ENCODE measurements around the gene PIK3CG. TPM values are rescaled to one million over a fixed set of nuclear protein-coding genes. Genes with fewer than 3 reads are reported as not detected.

The PIK3CG gene
- total and polyA plus RNA-seq, 10 of the 15 experiments (the other 5 are each of a cell fraction or from before 2014, with no cell fraction given): 0.79 to 7.6 (median 5.2) TPM

DNA sequence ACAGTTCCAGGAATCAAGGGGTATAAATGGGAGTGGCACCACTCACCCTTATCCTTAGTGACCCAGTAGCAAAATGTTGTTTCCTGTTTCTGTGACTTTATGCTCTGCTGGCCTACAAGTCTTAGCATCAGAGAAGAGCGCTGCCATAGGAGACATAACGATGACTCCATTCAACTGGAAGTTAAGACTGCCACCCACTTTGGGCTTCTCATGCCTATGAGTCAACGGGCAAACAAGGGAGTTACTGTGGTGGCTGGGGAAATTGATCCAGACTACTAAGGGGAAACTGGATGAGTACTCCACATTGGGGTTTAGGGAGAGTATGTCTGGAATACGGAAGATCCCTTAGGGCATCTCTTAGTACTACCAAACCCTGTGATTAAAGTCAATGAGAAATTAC is 40.6 kb upstream of the PIK3CG start (continued):
- TF ChIP-seq, protein P1, sequence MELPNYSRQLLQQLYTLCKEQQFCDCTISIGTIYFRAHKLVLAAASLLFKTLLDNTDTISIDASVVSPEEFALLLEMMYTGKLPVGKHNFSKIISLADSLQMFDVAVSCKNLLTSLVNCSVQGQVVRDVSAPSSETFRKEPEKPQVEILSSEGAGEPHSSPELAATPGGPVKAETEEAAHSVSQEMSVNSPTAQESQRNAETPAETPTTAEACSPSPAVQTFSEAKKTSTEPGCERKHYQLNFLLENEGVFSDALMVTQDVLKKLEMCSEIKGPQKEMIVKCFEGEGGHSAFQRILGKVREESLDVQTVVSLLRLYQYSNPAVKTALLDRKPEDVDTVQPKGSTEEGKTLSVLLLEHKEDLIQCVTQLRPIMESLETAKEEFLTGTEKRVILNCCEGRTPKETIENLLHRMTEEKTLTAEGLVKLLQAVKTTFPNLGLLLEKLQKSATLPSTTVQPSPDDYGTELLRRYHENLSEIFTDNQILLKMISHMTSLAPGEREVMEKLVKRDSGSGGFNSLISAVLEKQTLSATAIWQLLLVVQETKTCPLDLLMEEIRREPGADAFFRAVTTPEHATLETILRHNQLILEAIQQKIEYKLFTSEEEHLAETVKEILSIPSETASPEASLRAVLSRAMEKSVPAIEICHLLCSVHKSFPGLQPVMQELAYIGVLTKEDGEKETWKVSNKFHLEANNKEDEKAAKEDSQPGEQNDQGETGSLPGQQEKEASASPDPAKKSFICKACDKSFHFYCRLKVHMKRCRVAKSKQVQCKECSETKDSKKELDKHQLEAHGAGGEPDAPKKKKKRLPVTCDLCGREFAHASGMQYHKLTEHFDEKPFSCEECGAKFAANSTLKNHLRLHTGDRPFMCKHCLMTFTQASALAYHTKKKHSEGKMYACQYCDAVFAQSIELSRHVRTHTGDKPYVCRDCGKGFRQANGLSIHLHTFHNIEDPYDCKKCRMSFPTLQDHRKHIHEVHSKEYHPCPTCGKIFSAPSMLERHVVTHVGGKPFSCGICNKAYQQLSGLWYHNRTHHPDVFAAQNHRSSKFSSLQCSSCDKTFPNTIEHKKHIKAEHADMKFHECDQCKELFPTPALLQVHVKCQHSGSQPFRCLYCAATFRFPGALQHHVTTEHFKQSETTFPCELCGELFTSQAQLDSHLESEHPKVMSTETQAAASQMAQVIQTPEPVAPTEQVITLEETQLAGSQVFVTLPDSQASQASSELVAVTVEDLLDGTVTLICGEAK (IDR thresholded peaks at IDR 0.05; ENCODE audit: borderline replicate concordance): no peak
- TF ChIP-seq BCL11A (IDR thresholded peaks at IDR 0.05; ENCODE audit: low read depth, low read length) (no peak), EGR1 (IDR thresholded peaks at IDR 0.05; ENCODE audit: borderline replicate concordance in 1 of 2, low read depth in 2 of 2, low read length in 2 of 2) (no peak), CBX5 (IDR thresholded peaks at IDR 0.05; ENCODE audit: low read depth) (no peak), POLR2AphosphoS2 (IDR thresholded peaks at IDR 0.05; ENCODE audit: low read depth, low read length) (no peak), POLR2A (IDR thresholded peaks at IDR 0.05; ENCODE audit: low read depth, low read length) (no peak)
- TF ChIP-seq, protein P2, sequence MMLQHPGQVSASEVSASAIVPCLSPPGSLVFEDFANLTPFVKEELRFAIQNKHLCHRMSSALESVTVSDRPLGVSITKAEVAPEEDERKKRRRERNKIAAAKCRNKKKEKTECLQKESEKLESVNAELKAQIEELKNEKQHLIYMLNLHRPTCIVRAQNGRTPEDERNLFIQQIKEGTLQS (IDR thresholded peaks at IDR 0.05; ENCODE audit: borderline replicate concordance, extremely low read depth, low read depth, low read length): no peak
- TF ChIP-seq, protein P3, sequence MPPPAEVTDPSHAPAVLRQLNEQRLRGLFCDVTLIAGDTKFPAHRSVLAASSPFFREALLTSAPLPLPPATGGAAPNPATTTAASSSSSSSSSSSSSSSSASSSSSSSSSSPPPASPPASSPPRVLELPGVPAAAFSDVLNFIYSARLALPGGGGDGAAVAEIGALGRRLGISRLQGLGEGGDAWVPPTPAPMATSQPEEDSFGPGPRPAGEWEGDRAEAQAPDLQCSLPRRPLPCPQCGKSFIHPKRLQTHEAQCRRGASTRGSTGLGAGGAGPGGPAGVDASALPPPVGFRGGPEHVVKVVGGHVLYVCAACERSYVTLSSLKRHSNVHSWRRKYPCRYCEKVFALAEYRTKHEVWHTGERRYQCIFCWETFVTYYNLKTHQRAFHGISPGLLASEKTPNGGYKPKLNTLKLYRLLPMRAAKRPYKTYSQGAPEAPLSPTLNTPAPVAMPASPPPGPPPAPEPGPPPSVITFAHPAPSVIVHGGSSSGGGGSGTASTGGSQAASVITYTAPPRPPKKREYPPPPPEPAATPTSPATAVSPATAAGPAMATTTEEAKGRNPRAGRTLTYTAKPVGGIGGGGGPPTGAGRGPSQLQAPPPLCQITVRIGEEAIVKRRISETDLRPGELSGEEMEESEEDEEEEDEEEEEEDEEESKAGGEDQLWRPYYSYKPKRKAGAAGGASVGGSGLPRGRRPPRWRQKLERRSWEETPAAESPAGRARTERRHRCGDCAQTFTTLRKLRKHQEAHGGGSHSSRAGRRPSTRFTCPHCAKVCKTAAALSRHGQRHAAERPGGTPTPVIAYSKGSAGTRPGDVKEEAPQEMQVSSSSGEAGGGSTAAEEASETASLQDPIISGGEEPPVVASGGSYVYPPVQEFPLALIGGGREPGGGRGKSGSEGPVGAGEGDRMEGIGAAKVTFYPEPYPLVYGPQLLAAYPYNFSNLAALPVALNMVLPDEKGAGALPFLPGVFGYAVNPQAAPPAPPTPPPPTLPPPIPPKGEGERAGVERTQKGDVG (CRISPR knock-in tag; IDR thresholded peaks at IDR 0.05): no peak
- TF ChIP-seq, protein P4, sequence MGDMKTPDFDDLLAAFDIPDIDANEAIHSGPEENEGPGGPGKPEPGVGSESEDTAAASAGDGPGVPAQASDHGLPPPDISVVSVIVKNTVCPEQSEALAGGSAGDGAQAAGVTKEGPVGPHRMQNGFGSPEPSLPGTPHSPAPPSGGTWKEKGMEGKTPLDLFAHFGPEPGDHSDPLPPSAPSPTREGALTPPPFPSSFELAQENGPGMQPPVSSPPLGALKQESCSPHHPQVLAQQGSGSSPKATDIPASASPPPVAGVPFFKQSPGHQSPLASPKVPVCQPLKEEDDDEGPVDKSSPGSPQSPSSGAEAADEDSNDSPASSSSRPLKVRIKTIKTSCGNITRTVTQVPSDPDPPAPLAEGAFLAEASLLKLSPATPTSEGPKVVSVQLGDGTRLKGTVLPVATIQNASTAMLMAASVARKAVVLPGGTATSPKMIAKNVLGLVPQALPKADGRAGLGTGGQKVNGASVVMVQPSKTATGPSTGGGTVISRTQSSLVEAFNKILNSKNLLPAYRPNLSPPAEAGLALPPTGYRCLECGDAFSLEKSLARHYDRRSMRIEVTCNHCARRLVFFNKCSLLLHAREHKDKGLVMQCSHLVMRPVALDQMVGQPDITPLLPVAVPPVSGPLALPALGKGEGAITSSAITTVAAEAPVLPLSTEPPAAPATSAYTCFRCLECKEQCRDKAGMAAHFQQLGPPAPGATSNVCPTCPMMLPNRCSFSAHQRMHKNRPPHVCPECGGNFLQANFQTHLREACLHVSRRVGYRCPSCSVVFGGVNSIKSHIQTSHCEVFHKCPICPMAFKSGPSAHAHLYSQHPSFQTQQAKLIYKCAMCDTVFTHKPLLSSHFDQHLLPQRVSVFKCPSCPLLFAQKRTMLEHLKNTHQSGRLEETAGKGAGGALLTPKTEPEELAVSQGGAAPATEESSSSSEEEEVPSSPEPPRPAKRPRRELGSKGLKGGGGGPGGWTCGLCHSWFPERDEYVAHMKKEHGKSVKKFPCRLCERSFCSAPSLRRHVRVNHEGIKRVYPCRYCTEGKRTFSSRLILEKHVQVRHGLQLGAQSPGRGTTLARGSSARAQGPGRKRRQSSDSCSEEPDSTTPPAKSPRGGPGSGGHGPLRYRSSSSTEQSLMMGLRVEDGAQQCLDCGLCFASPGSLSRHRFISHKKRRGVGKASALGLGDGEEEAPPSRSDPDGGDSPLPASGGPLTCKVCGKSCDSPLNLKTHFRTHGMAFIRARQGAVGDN (IDR thresholded peaks at IDR 0.05): no peak
